ENCODE measurements around the gene DIAPH1.

DIAPH1 gene

DNA sequence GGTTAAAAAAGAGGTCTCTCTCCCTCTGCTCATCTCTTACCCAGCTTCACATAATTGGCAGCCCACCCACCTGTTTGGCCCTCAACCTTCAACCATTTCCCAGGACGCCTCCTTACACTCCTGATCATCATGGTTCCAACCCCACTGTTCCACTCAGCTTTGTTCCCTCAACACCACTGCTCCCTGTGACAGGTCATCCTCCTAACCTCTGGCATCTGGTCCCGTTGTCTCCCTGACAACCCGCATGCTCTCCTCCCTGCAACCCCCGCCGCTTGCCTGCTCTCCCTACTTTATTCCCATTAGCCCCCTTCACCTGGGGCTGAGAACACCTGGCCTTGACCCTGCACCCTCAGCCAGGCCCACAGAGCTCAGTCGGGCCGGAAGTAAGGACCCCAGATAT is 117.0 kb downstream of the DIAPH1 start:
- Histone ChIP-seq H3K27me3 (ENCODE audit: control insufficient read depth in 3 of 3, insufficient read depth in 3 of 3, low read depth in 1 of 3, low read length in 3 of 3) (no peaks in the 10 kb centered on the region), H3K4me1 (ENCODE audit: control insufficient read depth in 2 of 2, insufficient read depth in 1 of 2, low read depth in 1 of 2, low read length in 2 of 2) (peaks cover 2 to 10% of the 10 kb centered on the region in 2 donors), H3K14ac (ENCODE audit: low read length) (no peak overlapping the region), H2BK5ac (ENCODE audit: low read length) (no peak overlapping the region), H3K36me3 (replicated peaks in 1 of 2; ENCODE audit: control insufficient read depth in 2 of 2, insufficient read depth in 2 of 2, low read length in 2 of 2) (peaks cover 18 to 27% of the 10 kb centered on the region in 2 donors), H3K18ac (ENCODE audit: low read length) (no peak overlapping the region), H3K23ac (ENCODE audit: low read depth, low read length, poor library complexity) (no peak overlapping the region), H3K27ac (replicated peaks; ENCODE audit: low read length) (no peak overlapping the region), H4K91ac (ENCODE audit: low read depth, low read length, poor library complexity) (no peak overlapping the region), H3K4me3 (ENCODE audit: low read length in 2 of 2) (no peak overlapping the region), H3K9me3 (replicated peaks in 1 of 2; ENCODE audit: control insufficient read depth in 2 of 2, insufficient read depth in 1 of 2, low read depth in 1 of 2, low read length in 2 of 2) (peaks cover 0 to 4% of the 10 kb centered on the region in 2 donors), H3K4me2 (ENCODE audit: insufficient read depth, low read length, poor library complexity, severe bottlenecking) (no peak overlapping the region), H3K79me1 (ENCODE audit: low read depth, low read length) (peaks cover 3% of the 10 kb centered on the region), H2AK5ac (ENCODE audit: low read depth, low read length) (no peak overlapping the region), H2BK120ac (ENCODE audit: low read depth, low read length) (no peak overlapping the region), H4K8ac (ENCODE audit: low read depth, low read length) (no peak overlapping the region), H2BK12ac (ENCODE audit: low read length) (no peak overlapping the region), H2BK15ac (ENCODE audit: low read length) (no peak overlapping the region), H2AFZ (ENCODE audit: low read length) (no peak overlapping the region), H3K9ac (ENCODE audit: low read depth, low read length, poor library complexity) (no peak overlapping the region), H3K4ac (ENCODE audit: low read length) (no peak overlapping the region)
- no peak for DNase-seq (ENCODE audit: low spot score)
- no CpG with 5 or more reads among the region's 7 CpGs for WGBS, 2 donors (ENCODE audit: extremely low coverage in 2 of 2, insufficient read length in 2 of 2, insufficient replicate concordance in 1 of 2)

GRCh38 chr5:141496038-141496437 is 122.8 kb downstream of the DIAPH1 start:
- peaks cover 7 to 14% of the 10 kb centered on the region in 2 donors for H3K9me3 ChIP-seq (replicated peaks in 1 of 2; ENCODE audit: control insufficient read depth in 2 of 2, insufficient read depth in 1 of 2, low read depth in 1 of 2, low read length in 2 of 2)
- H3K4me3 ChIP-seq (ENCODE audit: low read length in 2 of 2), result no peak overlapping the region
- peak overlapping the region; percentile 60 for H3K18ac ChIP-seq (ENCODE audit: low read length)
- no peak overlapping the region for H4K91ac ChIP-seq (ENCODE audit: low read depth, low read length, poor library complexity)
- no peak overlapping the region for H3K9ac ChIP-seq (ENCODE audit: low read depth, low read length, poor library complexity)
- no peak overlapping the region for H3K14ac ChIP-seq (ENCODE audit: low read length)
- no peak overlapping the region for H4K8ac ChIP-seq (ENCODE audit: low read depth, low read length)
- H2BK5ac ChIP-seq (ENCODE audit: low read length), result no peak overlapping the region
- no CpG with 5 or more reads among the region's 4 CpGs for WGBS, 2 donors (ENCODE audit: extremely low coverage in 2 of 2, insufficient read length in 2 of 2, insufficient replicate concordance in 1 of 2)
- H2BK12ac ChIP-seq (ENCODE audit: low read length), result no peak overlapping the region
- H3K36me3 ChIP-seq (replicated peaks in 1 of 2; ENCODE audit: control insufficient read depth in 2 of 2, insufficient read depth in 2 of 2, low read length in 2 of 2), result peaks cover 14 to 29% of the 10 kb centered on the region in 2 donors
- no peak overlapping the region for H2BK120ac ChIP-seq (ENCODE audit: low read depth, low read length)
- H3K79me1 ChIP-seq (ENCODE audit: low read depth, low read length), result peaks cover 10% of the 10 kb centered on the region
- peaks cover 22 to 30% of the 10 kb centered on the region in 2 donors for H3K4me1 ChIP-seq (ENCODE audit: control insufficient read depth in 2 of 2, insufficient read depth in 1 of 2, low read depth in 1 of 2, low read length in 2 of 2)
- H3K23ac ChIP-seq (ENCODE audit: low read depth, low read length, poor library complexity), result no peak overlapping the region
- no peak overlapping the region for H3K4ac ChIP-seq (ENCODE audit: low read length)
- H2AK5ac ChIP-seq (ENCODE audit: low read depth, low read length), result no peak overlapping the region
- no peak for DNase-seq (ENCODE audit: low spot score)
- H3K27ac ChIP-seq (replicated peaks; ENCODE audit: low read length), result peak overlapping the region; percentile 7
- H2AFZ ChIP-seq (ENCODE audit: low read length), result no peak overlapping the region
- no peak overlapping the region for H2BK15ac ChIP-seq (ENCODE audit: low read length)
- H3K27me3 ChIP-seq (ENCODE audit: control insufficient read depth in 3 of 3, insufficient read depth in 3 of 3, low read depth in 1 of 3, low read length in 3 of 3), result peaks cover 0 to 8% (median 0%) of the 10 kb centered on the region in 3 experiments
- H3K4me2 ChIP-seq (ENCODE audit: insufficient read depth, low read length, poor library complexity, severe bottlenecking), result no peak overlapping the region

DNA sequence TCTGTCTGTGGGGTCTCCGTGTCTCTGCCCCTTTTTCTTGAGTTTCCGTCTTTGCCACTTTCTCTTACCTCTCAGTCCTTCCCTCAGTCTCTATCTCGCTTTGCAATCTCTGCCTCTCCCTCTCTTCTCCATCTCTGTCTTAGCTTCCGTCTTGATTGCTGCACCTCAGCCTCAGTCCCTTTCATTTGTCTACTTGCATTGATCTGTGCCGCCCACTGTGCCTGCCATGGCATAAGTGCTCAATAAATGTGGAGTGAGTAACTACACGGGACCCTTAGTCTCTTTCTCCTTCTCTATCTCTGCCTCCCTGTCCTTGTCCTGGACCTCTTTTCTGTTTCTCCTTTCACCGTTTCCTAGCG is 123.4 kb downstream of the DIAPH1 start:
- WGBS, 2 donors (ENCODE audit: extremely low coverage in 2 of 2, insufficient read length in 2 of 2, insufficient replicate concordance in 1 of 2), result no CpG with 5 or more reads among the region's 8 CpGs
- Histone ChIP-seq H2AK5ac (ENCODE audit: low read depth, low read length) (no peak overlapping the region), H3K9me3 (replicated peaks in 1 of 2; ENCODE audit: control insufficient read depth in 2 of 2, insufficient read depth in 1 of 2, low read depth in 1 of 2, low read length in 2 of 2) (peaks cover 10 to 18% of the 10 kb centered on the region in 2 donors), H3K4ac (ENCODE audit: low read length) (no peak overlapping the region), H3K18ac (ENCODE audit: low read length) (peak overlapping the region; percentile 97), H4K91ac (ENCODE audit: low read depth, low read length, poor library complexity) (no peak overlapping the region), H2BK12ac (ENCODE audit: low read length) (no peak overlapping the region), H3K9ac (ENCODE audit: low read depth, low read length, poor library complexity) (peak overlapping the region; percentile 65), H3K4me1 (ENCODE audit: control insufficient read depth in 2 of 2, insufficient read depth in 1 of 2, low read depth in 1 of 2, low read length in 2 of 2) (peaks cover 22 to 30% of the 10 kb centered on the region in 2 donors), H3K4me3 (ENCODE audit: low read length in 2 of 2) (no peak overlapping the region), H3K27ac (replicated peaks; ENCODE audit: low read length) (peak overlapping the region; percentile 89), H3K23ac (ENCODE audit: low read depth, low read length, poor library complexity) (no peak overlapping the region), H2BK120ac (ENCODE audit: low read depth, low read length) (no peak overlapping the region), H3K14ac (ENCODE audit: low read length) (no peak overlapping the region), H2AFZ (ENCODE audit: low read length) (no peak overlapping the region), H3K79me1 (ENCODE audit: low read depth, low read length) (peaks cover 10% of the 10 kb centered on the region), H2BK15ac (ENCODE audit: low read length) (no peak overlapping the region), H4K8ac (ENCODE audit: low read depth, low read length) (no peak overlapping the region), H2BK5ac (ENCODE audit: low read length) (peak overlapping the region; percentile 91), H3K36me3 (replicated peaks in 1 of 2; ENCODE audit: control insufficient read depth in 2 of 2, insufficient read depth in 2 of 2, low read length in 2 of 2) (peaks cover 20 to 34% of the 10 kb centered on the region in 2 donors), H3K27me3 (ENCODE audit: control insufficient read depth in 3 of 3, insufficient read depth in 3 of 3, low read depth in 1 of 3, low read length in 3 of 3) (peaks cover 0 to 10% (median 0%) of the 10 kb centered on the region in 3 experiments), H3K4me2 (ENCODE audit: insufficient read depth, low read length, poor library complexity, severe bottlenecking) (no peak overlapping the region)
- no peak for DNase-seq (ENCODE audit: low spot score)

- no peak overlapping the region for H2BK15ac ChIP-seq (ENCODE audit: low read length)
- no peak for DNase-seq (ENCODE audit: low spot score)
- peak overlapping the region; percentile 97 for H3K18ac ChIP-seq (ENCODE audit: low read length)
- H3K23ac ChIP-seq (ENCODE audit: low read depth, low read length, poor library complexity), result peak overlapping the region; percentile 14
- H2BK120ac ChIP-seq (ENCODE audit: low read depth, low read length), result no peak overlapping the region
- H4K91ac ChIP-seq (ENCODE audit: low read depth, low read length, poor library complexity), result peak overlapping the region; percentile 81
- peaks cover 0 to 10% (median 0%) of the 10 kb centered on the region in 3 experiments for H3K27me3 ChIP-seq (ENCODE audit: control insufficient read depth in 3 of 3, insufficient read depth in 3 of 3, low read depth in 1 of 3, low read length in 3 of 3)
- H4K8ac ChIP-seq (ENCODE audit: low read depth, low read length), result no peak overlapping the region
- no peak overlapping the region for H3K14ac ChIP-seq (ENCODE audit: low read length)
- peak overlapping the region; percentile 94 for H2BK12ac ChIP-seq (ENCODE audit: low read length)
- peaks cover 10% of the 10 kb centered on the region for H3K79me1 ChIP-seq (ENCODE audit: low read depth, low read length)
- H2AFZ ChIP-seq (ENCODE audit: low read length), result peak overlapping the region; percentile 77
- H3K36me3 ChIP-seq (replicated peaks in 1 of 2; ENCODE audit: control insufficient read depth in 2 of 2, insufficient read depth in 2 of 2, low read length in 2 of 2), result peaks cover 24 to 39% of the 10 kb centered on the region in 2 donors
- peak overlapping the region; percentile 91 for H2BK5ac ChIP-seq (ENCODE audit: low read length)
- peak overlapping the region; percentile 73 for H3K9ac ChIP-seq (ENCODE audit: low read depth, low read length, poor library complexity)
- peak overlapping the region; percentile 62 for H3K4ac ChIP-seq (ENCODE audit: low read length)
- peaks cover 22 to 30% of the 10 kb centered on the region in 2 donors for H3K4me1 ChIP-seq (ENCODE audit: control insufficient read depth in 2 of 2, insufficient read depth in 1 of 2, low read depth in 1 of 2, low read length in 2 of 2)
- WGBS, 2 donors (ENCODE audit: extremely low coverage in 2 of 2, insufficient read length in 2 of 2, insufficient replicate concordance in 1 of 2), result no CpG with 5 or more reads among the region's 22 CpGs
- H3K4me2 ChIP-seq (ENCODE audit: insufficient read depth, low read length, poor library complexity, severe bottlenecking), result peak overlapping the region; percentile 56
- H3K9me3 ChIP-seq (replicated peaks in 1 of 2; ENCODE audit: control insufficient read depth in 2 of 2, insufficient read depth in 1 of 2, low read depth in 1 of 2, low read length in 2 of 2), result peaks cover 12 to 24% of the 10 kb centered on the region in 2 donors
- peak overlapping the region; percentile 89 for H3K27ac ChIP-seq (replicated peaks; ENCODE audit: low read length)
- peak overlapping the region in 1 of 2 donors; percentile 7 for H3K4me3 ChIP-seq (ENCODE audit: low read length in 2 of 2)
- peak overlapping the region; percentile 70 for H2AK5ac ChIP-seq (ENCODE audit: low read depth, low read length)
These were observed 123.9 kb downstream of the DIAPH1 start for GRCh38 chr5:141494761-141495452.
